ENCODE results near the gene PADI2.

PADI2 gene

GRCh38 chr1:17119076-17119772, at the start of gene PADI2:
PADI2 (minus strand) TSS chr1:17119451; CDS start chr1:17119371, 80 bp downstream.
- H3K27ac ChIP-seq (ENCODE audit: low read length), result no peak within 1 kb of the TSS
- H3K9ac ChIP-seq (ENCODE audit: low read length in 2 of 2), result no peak within 1 kb of the TSS
- no peaks in the 10 kb centered on the region for H3K36me3 ChIP-seq (ENCODE audit: control insufficient read depth in 2 of 2, insufficient read depth in 2 of 2, low read length in 2 of 2)
- peak within 1 kb of the TSS in 1 of 2 donors; percentile 54 for H3K4me3 ChIP-seq (ENCODE audit: low read length in 2 of 2)
- H3K4me1 ChIP-seq (ENCODE audit: control insufficient read depth, insufficient read depth, low read length), result peaks cover 9% of the 10 kb centered on the region
- H3K9me3 ChIP-seq (ENCODE audit: control insufficient read depth in 2 of 2, low read length in 2 of 2), result no peaks in the 10 kb centered on the region
- peaks cover 29 to 33% of the 10 kb centered on the region in 2 donors for H3K27me3 ChIP-seq (ENCODE audit: control insufficient read depth in 1 of 2, insufficient read depth in 2 of 2, low read length in 2 of 2)

GRCh38 chr1:17168091-17168876, 49.0 kb upstream of the PADI2 start:
- H3K36me3 ChIP-seq (ENCODE audit: control insufficient read depth in 2 of 2, insufficient read depth in 2 of 2, low read length in 2 of 2), result no peaks in the 10 kb centered on the region
- peaks cover 0 to 7% of the 10 kb centered on the region in 2 donors for H3K27me3 ChIP-seq (ENCODE audit: control insufficient read depth in 1 of 2, insufficient read depth in 2 of 2, low read length in 2 of 2)
- no peak overlapping the region for H3K4me3 ChIP-seq (ENCODE audit: low read length in 2 of 2)
- no peaks in the 10 kb centered on the region for H3K4me1 ChIP-seq (ENCODE audit: control insufficient read depth, insufficient read depth, low read length)
- no peaks in the 10 kb centered on the region for H3K9me3 ChIP-seq (ENCODE audit: control insufficient read depth in 2 of 2, low read length in 2 of 2)
- H3K27ac ChIP-seq (ENCODE audit: low read length), result no peak overlapping the region
- H3K9ac ChIP-seq (ENCODE audit: low read length in 2 of 2), result no peak overlapping the region

- no peak overlapping the region for H3K9ac ChIP-seq (ENCODE audit: low read length in 2 of 2)
- H3K27me3 ChIP-seq (ENCODE audit: control insufficient read depth in 1 of 2, insufficient read depth in 2 of 2, low read length in 2 of 2), result peaks cover 0 to 8% of the 10 kb centered on the region in 2 donors
- no peaks in the 10 kb centered on the region for H3K36me3 ChIP-seq (ENCODE audit: control insufficient read depth in 2 of 2, insufficient read depth in 2 of 2, low read length in 2 of 2)
- H3K4me1 ChIP-seq (ENCODE audit: control insufficient read depth, insufficient read depth, low read length), result no peaks in the 10 kb centered on the region
- no peak overlapping the region for H3K4me3 ChIP-seq (ENCODE audit: low read length in 2 of 2)
- H3K9me3 ChIP-seq (ENCODE audit: control insufficient read depth in 2 of 2, low read length in 2 of 2), result no peaks in the 10 kb centered on the region
- no peak overlapping the region for H3K27ac ChIP-seq (ENCODE audit: low read length)
Measured at GRCh38 chr1:17167786-17168090, 48.5 kb upstream of the PADI2 start.

- H3K4me3 ChIP-seq (ENCODE audit: low read length in 2 of 2), result no peak overlapping the region
- peaks cover 0 to 8% of the 10 kb centered on the region in 2 donors for H3K27me3 ChIP-seq (ENCODE audit: control insufficient read depth in 1 of 2, insufficient read depth in 2 of 2, low read length in 2 of 2)
- H3K4me1 ChIP-seq (ENCODE audit: control insufficient read depth, insufficient read depth, low read length), result no peaks in the 10 kb centered on the region
- H3K36me3 ChIP-seq (ENCODE audit: control insufficient read depth in 2 of 2, insufficient read depth in 2 of 2, low read length in 2 of 2), result no peaks in the 10 kb centered on the region
- H3K27ac ChIP-seq (ENCODE audit: low read length), result no peak overlapping the region
- H3K9me3 ChIP-seq (ENCODE audit: control insufficient read depth in 2 of 2, low read length in 2 of 2), result no peaks in the 10 kb centered on the region
- no peak overlapping the region for H3K9ac ChIP-seq (ENCODE audit: low read length in 2 of 2)
Measured at GRCh38 chr1:17167041-17167785, 48.0 kb upstream of the PADI2 start.

GRCh38 chr1:17165823-17166222, 46.6 kb upstream of the PADI2 start:
- Histone ChIP-seq H3K9ac (ENCODE audit: low read length in 2 of 2) (no peak overlapping the region), H3K27ac (ENCODE audit: low read length) (no peak overlapping the region), H3K4me3 (ENCODE audit: low read length in 2 of 2) (no peak overlapping the region), H3K4me1 (ENCODE audit: control insufficient read depth, insufficient read depth, low read length) (no peaks in the 10 kb centered on the region), H3K36me3 (ENCODE audit: control insufficient read depth in 2 of 2, insufficient read depth in 2 of 2, low read length in 2 of 2) (no peaks in the 10 kb centered on the region), H3K9me3 (ENCODE audit: control insufficient read depth in 2 of 2, low read length in 2 of 2) (no peaks in the 10 kb centered on the region), H3K27me3 (ENCODE audit: control insufficient read depth in 1 of 2, insufficient read depth in 2 of 2, low read length in 2 of 2) (peaks cover 0 to 15% of the 10 kb centered on the region in 2 donors)

DNA sequence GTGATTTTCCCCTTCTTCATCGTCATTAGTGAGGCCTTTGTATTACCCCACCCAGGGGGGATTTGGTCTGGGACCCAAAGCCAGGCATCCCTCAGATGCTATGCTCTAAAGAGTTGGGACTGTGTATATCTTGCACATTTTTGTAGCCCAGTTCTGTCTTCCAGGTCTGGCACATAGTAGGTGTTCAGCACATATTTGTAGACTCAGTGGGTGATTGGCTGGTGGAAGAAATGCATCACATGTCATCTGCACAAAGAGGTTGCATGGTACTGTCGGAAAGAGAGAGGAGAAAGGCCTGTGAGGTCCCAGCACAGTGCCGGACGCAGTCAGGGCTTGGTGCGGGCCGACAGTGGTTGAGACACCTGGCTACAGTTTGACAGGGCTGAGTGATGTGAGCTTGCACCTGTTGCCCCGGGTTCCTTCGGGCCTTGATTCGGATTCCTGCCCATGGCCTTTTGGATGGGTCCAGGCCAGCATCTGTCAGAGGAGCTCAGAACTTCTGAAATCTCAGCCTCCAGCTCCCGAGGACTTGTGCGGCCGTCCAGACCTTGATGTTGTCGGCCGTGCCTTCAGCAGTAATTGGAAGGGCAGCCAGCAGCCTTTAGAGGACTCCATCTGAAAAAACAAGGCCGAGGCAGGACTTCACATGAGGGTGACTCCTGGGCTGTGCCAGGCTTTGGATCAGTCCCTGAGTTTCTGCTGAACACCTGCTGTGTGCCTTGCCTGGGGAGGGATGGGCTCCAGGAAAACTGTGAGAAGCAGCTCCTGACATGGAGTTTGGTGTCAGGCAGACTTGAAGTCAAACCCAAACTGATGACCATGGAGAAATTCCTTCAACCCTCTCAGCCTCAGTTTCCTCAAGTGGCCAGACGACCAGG, 44.8 kb upstream of the PADI2 start:
- H3K9me3 ChIP-seq (ENCODE audit: control insufficient read depth in 2 of 2, low read length in 2 of 2), result no peaks in the 10 kb centered on the region
- no peak overlapping the region for H3K27ac ChIP-seq (ENCODE audit: low read length)
- H3K27me3 ChIP-seq (ENCODE audit: control insufficient read depth in 1 of 2, insufficient read depth in 2 of 2, low read length in 2 of 2), result peaks cover 0 to 15% of the 10 kb centered on the region in 2 donors
- H3K9ac ChIP-seq (ENCODE audit: low read length in 2 of 2), result no peak overlapping the region
- no peaks in the 10 kb centered on the region for H3K36me3 ChIP-seq (ENCODE audit: control insufficient read depth in 2 of 2, insufficient read depth in 2 of 2, low read length in 2 of 2)
- H3K4me1 ChIP-seq (ENCODE audit: control insufficient read depth, insufficient read depth, low read length), result no peaks in the 10 kb centered on the region
- no peak overlapping the region for H3K4me3 ChIP-seq (ENCODE audit: low read length in 2 of 2)

GRCh38 chr1:17163371-17163770, 44.1 kb upstream of the PADI2 start:
- Histone ChIP-seq H3K4me1 (ENCODE audit: control insufficient read depth, insufficient read depth, low read length) (no peaks in the 10 kb centered on the region), H3K9ac (ENCODE audit: low read length in 2 of 2) (no peak overlapping the region), H3K36me3 (ENCODE audit: control insufficient read depth in 2 of 2, insufficient read depth in 2 of 2, low read length in 2 of 2) (no peaks in the 10 kb centered on the region), H3K27ac (ENCODE audit: low read length) (no peak overlapping the region), H3K4me3 (ENCODE audit: low read length in 2 of 2) (no peak overlapping the region), H3K9me3 (ENCODE audit: control insufficient read depth in 2 of 2, low read length in 2 of 2) (no peaks in the 10 kb centered on the region), H3K27me3 (ENCODE audit: control insufficient read depth in 1 of 2, insufficient read depth in 2 of 2, low read length in 2 of 2) (peaks cover 0 to 15% of the 10 kb centered on the region in 2 donors)

DNA sequence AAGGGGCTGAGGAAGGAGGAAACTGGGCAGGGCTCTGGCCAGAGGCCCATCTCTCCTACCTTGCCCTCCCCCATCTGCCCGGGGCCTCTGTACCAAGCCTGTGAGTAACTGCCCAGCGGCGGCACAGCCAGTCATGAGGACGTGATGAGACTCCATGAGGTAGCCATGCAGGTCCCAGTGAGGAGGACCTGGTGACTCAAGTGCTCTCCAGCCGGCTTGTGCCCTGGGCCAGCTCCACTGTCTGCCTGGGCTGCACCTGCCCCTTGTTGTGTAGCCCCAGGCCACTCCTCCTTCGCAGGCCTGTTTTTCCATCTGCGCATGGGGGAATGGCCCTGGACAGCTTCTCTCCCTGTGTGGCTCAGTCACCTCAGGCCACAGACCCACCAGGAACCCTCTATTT, 43.7 kb upstream of the PADI2 start:
- no peaks in the 10 kb centered on the region for H3K4me1 ChIP-seq (ENCODE audit: control insufficient read depth, insufficient read depth, low read length)
- H3K9ac ChIP-seq (ENCODE audit: low read length in 2 of 2), result no peak overlapping the region
- no peak overlapping the region for H3K27ac ChIP-seq (ENCODE audit: low read length)
- H3K36me3 ChIP-seq (ENCODE audit: control insufficient read depth in 2 of 2, insufficient read depth in 2 of 2, low read length in 2 of 2), result no peaks in the 10 kb centered on the region
- H3K9me3 ChIP-seq (ENCODE audit: control insufficient read depth in 2 of 2, low read length in 2 of 2), result no peaks in the 10 kb centered on the region
- H3K4me3 ChIP-seq (ENCODE audit: low read length in 2 of 2), result no peak overlapping the region
- peaks cover 0 to 15% of the 10 kb centered on the region in 2 donors for H3K27me3 ChIP-seq (ENCODE audit: control insufficient read depth in 1 of 2, insufficient read depth in 2 of 2, low read length in 2 of 2)

DNA sequence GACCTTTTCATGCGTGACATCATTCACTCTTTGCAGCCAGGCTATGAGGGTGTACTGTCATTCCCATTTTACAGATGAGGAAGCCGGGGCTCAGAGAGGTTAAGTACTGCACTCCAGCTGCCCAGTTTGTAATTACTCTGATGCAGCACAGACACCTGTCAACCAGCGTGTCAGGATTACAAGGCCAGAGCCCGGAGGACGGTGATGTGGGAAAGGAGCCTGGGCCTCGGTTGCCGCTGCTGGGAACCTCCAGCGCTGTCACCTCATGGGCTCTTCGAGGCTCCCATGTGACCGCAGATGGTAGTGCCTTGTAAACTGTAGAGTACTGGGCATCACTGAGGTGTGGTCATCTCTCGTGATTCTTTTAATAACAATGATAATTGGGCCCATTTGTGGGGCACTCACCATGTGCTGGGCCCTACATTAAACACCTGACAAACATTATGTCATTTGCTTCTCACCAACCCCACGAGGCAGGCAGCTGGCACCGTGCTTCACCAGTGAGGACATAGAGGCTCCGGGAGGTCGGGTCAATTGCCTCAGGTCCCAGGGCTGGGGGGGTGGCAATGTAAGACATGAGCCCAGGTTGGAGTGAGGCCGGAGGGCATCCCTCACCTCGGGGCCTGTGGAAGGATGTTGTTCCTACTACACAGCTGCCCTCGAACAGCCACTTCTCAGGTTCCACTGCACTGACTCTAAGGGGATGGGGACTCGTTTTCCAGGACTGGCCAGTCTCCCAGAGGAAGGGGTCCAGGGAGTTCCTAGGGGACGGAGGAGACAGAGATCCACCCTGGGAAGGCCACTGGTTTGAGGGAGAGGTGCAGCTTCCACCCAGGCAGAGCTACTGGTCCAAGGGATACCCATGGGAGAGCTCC, 42.9 kb upstream of the PADI2 start:
- Histone ChIP-seq H3K9ac (ENCODE audit: low read length in 2 of 2) (no peak overlapping the region), H3K36me3 (ENCODE audit: control insufficient read depth in 2 of 2, insufficient read depth in 2 of 2, low read length in 2 of 2) (no peaks in the 10 kb centered on the region), H3K4me3 (ENCODE audit: low read length in 2 of 2) (no peak overlapping the region), H3K27me3 (ENCODE audit: control insufficient read depth in 1 of 2, insufficient read depth in 2 of 2, low read length in 2 of 2) (peaks cover 0 to 15% of the 10 kb centered on the region in 2 donors), H3K27ac (ENCODE audit: low read length) (no peak overlapping the region), H3K4me1 (ENCODE audit: control insufficient read depth, insufficient read depth, low read length) (no peaks in the 10 kb centered on the region), H3K9me3 (ENCODE audit: control insufficient read depth in 2 of 2, low read length in 2 of 2) (peaks cover 0 to 3% of the 10 kb centered on the region in 2 donors)
